ENCODE results near the gene MRAP. TPM values are rescaled to one million over a fixed set of nuclear protein-coding genes. Genes with fewer than 3 reads are reported as not detected.

MRAP gene
- total and polyA plus RNA-seq, 9 of the 15 experiments (the other 6 are each of a cell fraction or from before 2014, with no cell fraction given), result 0.63 to 2.3 TPM; not detected in 7

DNA sequence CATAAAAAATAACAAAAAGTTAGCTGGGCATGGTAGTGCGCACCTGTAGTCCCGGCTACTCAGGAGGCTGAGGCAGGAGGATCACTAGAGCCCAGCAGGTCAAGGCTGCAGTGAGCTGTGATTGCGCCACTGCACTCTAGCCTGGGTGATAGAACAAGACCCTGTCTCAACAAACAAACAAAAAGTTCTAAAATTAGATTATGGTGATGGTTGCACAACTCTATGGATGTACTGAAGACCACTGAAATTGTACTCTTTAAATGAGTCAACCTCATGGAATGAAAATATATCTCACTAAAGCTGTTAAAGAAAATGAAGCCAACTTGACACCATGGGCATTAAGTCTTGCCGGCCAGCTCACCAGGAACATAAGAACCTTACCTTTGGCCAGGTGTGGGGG lies 9.1 kb downstream of the MRAP start:
- Histone ChIP-seq H3K9me1 (ENCODE audit: control insufficient read depth, insufficient read depth, low read length) (no peaks in the 10 kb centered on the region), H3K4me3 (no peak overlapping the region), H3K9ac (ENCODE audit: insufficient read depth in 1 of 2, low read depth in 2 of 2, low read length in 2 of 2) (no peak overlapping the region), H3K27me3 (ENCODE audit: control insufficient read depth in 2 of 2, insufficient read depth in 2 of 2, low read length in 2 of 2) (no peaks in the 10 kb centered on the region), H3K4me1 (replicated peaks in 1 of 2; ENCODE audit: control insufficient read depth in 2 of 2, insufficient read depth in 2 of 2, low read length in 2 of 2) (peaks cover 0 to 4% of the 10 kb centered on the region in 2 experiments; a peak in 1 of 5 replicates), H4K20me1 (replicated peaks; ENCODE audit: control insufficient read depth, insufficient read depth, low read length) (no peaks in the 10 kb centered on the region), H3K36me3 (ENCODE audit: control insufficient read depth, insufficient read depth, low read length) (peaks cover 68% of the 10 kb centered on the region), H3K79me2 (ENCODE audit: control insufficient read depth, insufficient read depth, low read length) (no peaks in the 10 kb centered on the region), H2AFZ (ENCODE audit: low read depth, low read length) (no peak overlapping the region), H3K9me3 (replicated peaks; ENCODE audit: control insufficient read depth, insufficient read depth, low read depth, low read length) (no peaks in the 10 kb centered on the region; the same call in 1 of the 2 replicates), H3K27ac (ENCODE audit: extremely low read depth, low read depth, low read length) (no peak overlapping the region), H3K4me2 (ENCODE audit: insufficient read depth, low read length) (no peak overlapping the region)
- POLR2A ChIA-PET, result interaction anchor here (0.7 to 1.6 kb wide), 3 partner anchors 9 to 33 kb away, joined by 4 to 7 read pairs (median 4); partner anchors contain the start of gene MRAP
- CTCF ChIA-PET (ENCODE audit: low intra/inter-chr PET ratio), result no interaction called here
- ATAC-seq (no peak), FAIRE-seq (no peak), DNase-seq (ENCODE audit: extremely low read depth in 1 of 4, low spot score in 3 of 4) (no peak)
- TF ChIP-seq, protein P1, sequence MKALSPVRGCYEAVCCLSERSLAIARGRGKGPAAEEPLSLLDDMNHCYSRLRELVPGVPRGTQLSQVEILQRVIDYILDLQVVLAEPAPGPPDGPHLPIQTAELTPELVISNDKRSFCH (CRISPR knock-in tag; IDR thresholded peaks at IDR 0.05), result no peak
- TF ChIP-seq, protein P1 (tag; IDR thresholded peaks at IDR 0.05), result no peak
- TF ChIP-seq FUS (optimal IDR thresholded peaks at IDR 0.05; ENCODE audit: low read depth, low read length) (no peak), ZNF165 (CRISPR knock-in tag; IDR thresholded peaks at IDR 0.05; ENCODE audit: borderline replicate concordance) (no peak), CEBPB (tag; IDR thresholded peaks at IDR 0.05) (peak; percentile 30), MYC (IDR thresholded peaks at IDR 0.05; ENCODE audit: low read depth, low read length) (no peak), MYC (CRISPR knock-in tag; IDR thresholded peaks at IDR 0.05; ENCODE audit: borderline replicate concordance, low read depth) (no peak)
- intact Hi-C loops (cut with micrococcal nuclease) (no loop called here), in situ Hi-C loops (cut with MboI) (no loop called here)
- no TSS peak for BruUV-seq (replicated peaks)
- WGBS (ENCODE audit: insufficient coverage, low coverage, missing lambda C conversion rate), result 96% methylated on average over 4 of the region's 4 CpGs

Data from K562 (cell line).